ENCODE data around the gene CNPY1.

DNA sequence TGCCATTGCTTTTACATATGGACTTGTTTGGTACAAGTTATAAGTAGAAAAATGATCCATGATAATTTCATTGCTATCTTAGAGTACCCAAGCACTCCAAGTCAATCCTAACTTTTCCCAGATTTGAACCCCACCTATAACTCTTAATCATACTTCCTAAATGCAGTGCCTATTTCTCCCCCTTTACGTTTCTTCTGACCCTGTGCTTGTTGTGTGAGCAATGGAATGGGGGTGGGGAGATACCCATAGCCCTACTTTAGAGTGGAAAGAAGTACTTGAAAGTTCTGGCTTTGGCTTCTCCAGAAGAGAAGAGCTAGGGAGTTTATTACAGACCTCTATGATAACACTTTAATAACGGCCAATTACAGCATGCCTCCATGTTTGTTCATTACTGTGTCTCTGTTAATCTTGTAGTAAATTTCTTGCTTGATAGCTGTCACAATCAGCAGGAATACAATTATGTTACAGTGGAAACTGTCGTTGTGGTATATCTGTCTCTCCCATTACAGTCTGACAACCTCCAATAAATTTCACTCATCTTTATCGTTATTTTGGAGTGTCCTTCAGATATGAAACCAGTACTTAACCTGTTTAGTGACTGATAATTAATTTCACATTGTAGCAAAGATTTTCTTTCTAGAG is 34.0 kb downstream of the CNPY1 start:
- TF ChIP-seq POLR2A (IDR thresholded peaks at IDR 0.05) (no peak), POLR2AphosphoS5 (IDR thresholded peaks at IDR 0.05) (no peak)
- TF ChIP-seq, protein P1, sequence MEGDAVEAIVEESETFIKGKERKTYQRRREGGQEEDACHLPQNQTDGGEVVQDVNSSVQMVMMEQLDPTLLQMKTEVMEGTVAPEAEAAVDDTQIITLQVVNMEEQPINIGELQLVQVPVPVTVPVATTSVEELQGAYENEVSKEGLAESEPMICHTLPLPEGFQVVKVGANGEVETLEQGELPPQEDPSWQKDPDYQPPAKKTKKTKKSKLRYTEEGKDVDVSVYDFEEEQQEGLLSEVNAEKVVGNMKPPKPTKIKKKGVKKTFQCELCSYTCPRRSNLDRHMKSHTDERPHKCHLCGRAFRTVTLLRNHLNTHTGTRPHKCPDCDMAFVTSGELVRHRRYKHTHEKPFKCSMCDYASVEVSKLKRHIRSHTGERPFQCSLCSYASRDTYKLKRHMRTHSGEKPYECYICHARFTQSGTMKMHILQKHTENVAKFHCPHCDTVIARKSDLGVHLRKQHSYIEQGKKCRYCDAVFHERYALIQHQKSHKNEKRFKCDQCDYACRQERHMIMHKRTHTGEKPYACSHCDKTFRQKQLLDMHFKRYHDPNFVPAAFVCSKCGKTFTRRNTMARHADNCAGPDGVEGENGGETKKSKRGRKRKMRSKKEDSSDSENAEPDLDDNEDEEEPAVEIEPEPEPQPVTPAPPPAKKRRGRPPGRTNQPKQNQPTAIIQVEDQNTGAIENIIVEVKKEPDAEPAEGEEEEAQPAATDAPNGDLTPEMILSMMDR (IDR thresholded peaks at IDR 0.05), result no peak

All from breast epithelium (tissue), 3 donors.